HAP-1 (cell line): Measurements from ENCODE around the gene UBE2J2.
"Not testable (repeated sequence)": the region's sequence is repeated elsewhere in the genome, so short reads cannot be mapped to it uniquely, and the experiment has no call there.

Experiments used
- DNase-seq, 2 experiments: peaks; one replicate each; pipeline ENCODE4 v3.0.0-alpha.2; 2016 to 2020; ENCODE audit warnings: low spot score in 2 of 2
- H3K27me3 ChIP-seq: fragments of 250-450 bp; sonication (Bioruptor Pico); 2 replicates; pipeline ENCODE4 v1.5.1; 2020; ENCODE audit warnings: low read depth, mild to moderate bottlenecking, moderate library complexity
- H3K36me3 ChIP-seq: fragments of 250-450 bp; sonication (Bioruptor Pico); replicated peaks from 2 replicates; pipeline ENCODE4 v1.5.1; 2020; ENCODE audit warnings: mild to moderate bottlenecking
- H3K4me1 ChIP-seq: fragments of 250-450 bp; sonication (Bioruptor Pico); 2 replicates; pipeline ENCODE4 v1.5.1; 2020; ENCODE audit warnings: mild to moderate bottlenecking
- H3K4me3 ChIP-seq: fragments of 250-450 bp; sonication (Bioruptor Pico); 2 replicates; pipeline ENCODE4 v1.5.1; 2020; ENCODE audit warnings: mild to moderate bottlenecking, moderate library complexity
- H3K9me3 ChIP-seq: fragments of 250-450 bp; sonication (Bioruptor Pico); 2 replicates; pipeline ENCODE4 v1.5.1; 2020; ENCODE audit warnings: mild to moderate bottlenecking, moderate library complexity
- in situ Hi-C: fragments of 300-500 bp; cut with MboI; formaldehyde crosslinking; loops from 3 replicates; pipeline ENCODE4 v1.14.3; 2020; ENCODE audit warnings: low sequenced_read_pairs, inconsistent platforms, mixed read lengths

The UBE2J2 gene

GRCh38 chr1:1273512-1274298 is at the start of gene UBE2J2:
Gene UBE2J2, minus strand, starts transcription at chr1:1273854. Its CDS starts 5,862 bp downstream, at chr1:1267992.
- Histone ChIP-seq H3K4me1 (peaks cover 17% of the 10 kb centered on the region), H3K9me3 (peaks cover 14% of the 10 kb centered on the region; the same call in 1 of the 2 replicates), H3K36me3 (peaks cover 21% of the 10 kb centered on the region), H3K4me3 (peak within 1 kb of the TSS; percentile 81), H3K27me3 (no peaks in the 10 kb centered on the region)
- DNase-seq = peak; percentile 78 to 97
- in situ Hi-C loops = no loop called here

- no peaks in the 10 kb centered on the region for H3K9me3 ChIP-seq
- peak overlapping the region; percentile 5 for H3K4me3 ChIP-seq
- no peaks in the 10 kb centered on the region for H3K27me3 ChIP-seq
- in situ Hi-C loops = no loop called here
- peaks cover 10% of the 10 kb centered on the region for H3K4me1 ChIP-seq
- no peak for DNase-seq
- peaks cover 29% of the 10 kb centered on the region for H3K36me3 ChIP-seq
Measured at GRCh38 chr1:1322952-1323351, 49.3 kb upstream of the UBE2J2 start.

- Histone ChIP-seq H3K36me3 (peaks cover 34% of the 10 kb centered on the region), H3K4me3 (no peak overlapping the region), H3K9me3 (no peaks in the 10 kb centered on the region), H3K4me1 (peaks cover 10% of the 10 kb centered on the region), H3K27me3 (no peaks in the 10 kb centered on the region)
- DNase-seq = no peak
- in situ Hi-C loops = no loop called here
Measured at GRCh38 chr1:1322418-1322817, 48.8 kb upstream of the UBE2J2 start.

GRCh38 chr1:1321477-1321876 is 47.8 kb upstream of the UBE2J2 start:
- in situ Hi-C loops = no loop called here
- Histone ChIP-seq H3K36me3 (peaks cover 43% of the 10 kb centered on the region), H3K9me3 (no peaks in the 10 kb centered on the region), H3K4me3 (no peak overlapping the region), H3K27me3 (no peaks in the 10 kb centered on the region), H3K4me1 (peaks cover 10% of the 10 kb centered on the region)
- DNase-seq = no peak

- no peak overlapping the region for H3K4me3 ChIP-seq
- H3K36me3 ChIP-seq = peaks cover 46% of the 10 kb centered on the region
- no peaks in the 10 kb centered on the region for H3K27me3 ChIP-seq
- peaks cover 10% of the 10 kb centered on the region for H3K4me1 ChIP-seq
- DNase-seq = no peak
- in situ Hi-C loops = no loop called here
- no peaks in the 10 kb centered on the region for H3K9me3 ChIP-seq
Measured at GRCh38 chr1:1320666-1321448, 47.2 kb upstream of the UBE2J2 start.

GRCh38 chr1:1319646-1319941 is 45.9 kb upstream of the UBE2J2 start:
- Histone ChIP-seq H3K36me3 (peaks cover 54% of the 10 kb centered on the region), H3K4me3 (no peak overlapping the region), H3K9me3 (no peaks in the 10 kb centered on the region), H3K4me1 (peaks cover 5% of the 10 kb centered on the region), H3K27me3 (no peaks in the 10 kb centered on the region)
- no peak for DNase-seq
- in situ Hi-C loops = no loop called here

- DNase-seq = no peak
- H3K4me1 ChIP-seq = peaks cover 5% of the 10 kb centered on the region
- peaks cover 57% of the 10 kb centered on the region for H3K36me3 ChIP-seq
- no peaks in the 10 kb centered on the region for H3K27me3 ChIP-seq
- in situ Hi-C loops = no loop called here
- no peak overlapping the region for H3K4me3 ChIP-seq
- H3K9me3 ChIP-seq = no peaks in the 10 kb centered on the region
Measured at GRCh38 chr1:1318777-1319645, 45.4 kb upstream of the UBE2J2 start.

GRCh38 chr1:1318131-1318652 is 44.5 kb upstream of the UBE2J2 start:
- no peak for DNase-seq
- in situ Hi-C loops = no loop called here
- Histone ChIP-seq H3K27me3 (no peaks in the 10 kb centered on the region), H3K4me3 (no peak overlapping the region), H3K36me3 (peaks cover 65% of the 10 kb centered on the region), H3K9me3 (no peaks in the 10 kb centered on the region), H3K4me1 (peaks cover 3% of the 10 kb centered on the region; the same call in 1 of the 2 replicates)

GRCh38 chr1:1317420-1317819 is 43.8 kb upstream of the UBE2J2 start:
- Histone ChIP-seq H3K36me3 (peaks cover 73% of the 10 kb centered on the region), H3K4me3 (no peak overlapping the region), H3K9me3 (no peaks in the 10 kb centered on the region), H3K27me3 (no peaks in the 10 kb centered on the region), H3K4me1 (no peaks in the 10 kb centered on the region)
- in situ Hi-C loops = no loop called here
- DNase-seq = no peak

- H3K4me3 ChIP-seq, DNase-seq, H3K4me1 ChIP-seq, H3K9me3 ChIP-seq, H3K27me3 ChIP-seq, in situ Hi-C loops: not testable (repeated sequence)
- H3K36me3 ChIP-seq = peaks cover 82% of the 10 kb centered on the region
Measured at GRCh38 chr1:1316199-1316598, 42.5 kb upstream of the UBE2J2 start.

GRCh38 chr1:1315435-1315954 is 41.8 kb upstream of the UBE2J2 start:
- in situ Hi-C loops = no loop called here
- H3K36me3 ChIP-seq = peaks cover 85% of the 10 kb centered on the region
- DNase-seq = no peak

GRCh38 chr1:1314678-1315335 is 41.2 kb upstream of the UBE2J2 start:
- Histone ChIP-seq H3K4me1 (peaks cover 4% of the 10 kb centered on the region; the same call in 1 of the 2 replicates), H3K9me3 (no peaks in the 10 kb centered on the region), H3K4me3 (no peak overlapping the region), H3K27me3 (no peaks in the 10 kb centered on the region), H3K36me3 (peaks cover 85% of the 10 kb centered on the region)
- in situ Hi-C loops = no loop called here
- no peak for DNase-seq

More at GRCh38 chr1:1315435-1315954, 41.8 kb upstream of the UBE2J2 start:
- Histone ChIP-seq H3K9me3 (no peaks in the 10 kb centered on the region), H3K4me3 (no peak overlapping the region), H3K27me3 (no peaks in the 10 kb centered on the region), H3K4me1 (no peaks in the 10 kb centered on the region)

GRCh38 chr1:1314237-1314586 is 40.6 kb upstream of the UBE2J2 start:
- no peak for DNase-seq
- no peaks in the 10 kb centered on the region for H3K27me3 ChIP-seq
- H3K9me3 ChIP-seq = no peaks in the 10 kb centered on the region
- H3K36me3 ChIP-seq = peaks cover 80% of the 10 kb centered on the region
- no peak overlapping the region for H3K4me3 ChIP-seq
- in situ Hi-C loops = no loop called here
- H3K4me1 ChIP-seq = peaks cover 6% of the 10 kb centered on the region; the same call in 1 of the 2 replicates
